ENCODE data around the gene HOXD8. TPM values are rescaled to one million over a fixed set of nuclear protein-coding genes. Genes with fewer than 3 reads are reported as not detected.

HOXD8 gene
- total and polyA plus RNA-seq, 2 experiments from 2014 or later: 19.7 to 27.8 TPM

- in situ Hi-C loops (cut with MboI): loop anchor here (25.0 kb wide), 1 partner anchor 1631 kb away; no protein-coding TSS in a partner anchor
- Histone ChIP-seq H3K27me3 (replicated peaks; ENCODE audit: insufficient read depth) (no peaks in the 10 kb centered on the region), H2AFZ (peak overlapping the region; percentile 82; the same call in 1 of the 2 replicates), H3K36me3 (ENCODE audit: low read depth) (peaks cover 15% of the 10 kb centered on the region), H4K20me1 (ENCODE audit: insufficient read depth) (no peaks in the 10 kb centered on the region), H3K4me2 (ENCODE audit: unreplicated experiment) (peak overlapping the region; percentile 95), H3K9me3 (ENCODE audit: low read depth) (no peaks in the 10 kb centered on the region), H3K4me1 (ENCODE audit: insufficient read depth) (peaks cover 8% of the 10 kb centered on the region), H3F3A (ENCODE audit: insufficient read depth) (peaks cover 34% of the 10 kb centered on the region), H3K9me2 (ENCODE audit: insufficient read depth) (no peaks in the 10 kb centered on the region), H3K27ac (peak overlapping the region; percentile 89), H3K79me2 (ENCODE audit: insufficient read depth) (peaks cover 88% of the 10 kb centered on the region), H3K4me3 (peak overlapping the region; percentile 88), H3K9ac (peak overlapping the region; percentile 93)
- WGBS, 2 experiments (ENCODE audit: low coverage in 1 of 2, low lambda C conversion rate in 2 of 2, missing lambda C conversion rate in 2 of 2): 2 to 5% methylated on average over 24 to 25 of the region's 25 CpGs
- peak; percentile 61 for DNase-seq
- TF ChIP-seq EZH2 (IDR thresholded peaks at IDR 0.05; ENCODE audit: insufficient read depth, poor library complexity, severe bottlenecking) (no peak), EZH2phosphoT487 (IDR thresholded peaks at IDR 0.05; ENCODE audit: insufficient read depth, low read depth) (no peak)
Observed at GRCh38 chr2:176105730-176106580, 23.6 kb upstream of the HOXD8 start.

GRCh38 chr2:176106581-176107539 lies 22.6 kb upstream of the HOXD8 start, which contains the start of gene HOXD11:
TSS of gene HOXD11 (plus strand) at chr2:176107280. CDS start at chr2:176107356, 76 bp downstream.
- H3K9ac ChIP-seq: peak within 1 kb of the TSS; percentile 93
- in situ Hi-C loops (cut with MboI): loop anchor here (25.0 kb wide), 1 partner anchor 1630 kb away; no protein-coding TSS in a partner anchor
- peak; percentile 96 for DNase-seq
- no peaks in the 10 kb centered on the region for H3K27me3 ChIP-seq (replicated peaks; ENCODE audit: insufficient read depth)
- no peaks in the 10 kb centered on the region for H3K9me3 ChIP-seq (ENCODE audit: low read depth)
- peaks cover 34% of the 10 kb centered on the region for H3F3A ChIP-seq (ENCODE audit: insufficient read depth)
- no peaks in the 10 kb centered on the region for H4K20me1 ChIP-seq (ENCODE audit: insufficient read depth)
- no peak for TF ChIP-seq EZH2phosphoT487 (IDR thresholded peaks at IDR 0.05; ENCODE audit: insufficient read depth, low read depth)
- peaks cover 8% of the 10 kb centered on the region for H3K4me1 ChIP-seq (ENCODE audit: insufficient read depth)
- no peaks in the 10 kb centered on the region for H3K9me2 ChIP-seq (ENCODE audit: insufficient read depth)
- H3K79me2 ChIP-seq (ENCODE audit: insufficient read depth): peaks cover 96% of the 10 kb centered on the region
- 1 to 2% methylated on average over 67 to 72 of the region's 85 CpGs for WGBS, 2 experiments (ENCODE audit: low coverage in 1 of 2, low lambda C conversion rate in 2 of 2, missing lambda C conversion rate in 2 of 2)
- H3K4me3 ChIP-seq: peak within 1 kb of the TSS; percentile 88
- H3K4me2 ChIP-seq (ENCODE audit: unreplicated experiment): peak within 1 kb of the TSS; percentile 95
- H3K27ac ChIP-seq: peak within 1 kb of the TSS; percentile 89
- H3K36me3 ChIP-seq (ENCODE audit: low read depth): peaks cover 15% of the 10 kb centered on the region
- H2AFZ ChIP-seq: 0 out of 2 replicates have a peak within 1 kb of the TSS, but pooled peaks have one; percentile 82

- in situ Hi-C loops (cut with MboI): loop anchor here (25.0 kb wide), 1 partner anchor 1630 kb away; no protein-coding TSS in a partner anchor
- Histone ChIP-seq H3K9me2 (ENCODE audit: insufficient read depth) (no peaks in the 10 kb centered on the region), H3K27ac (peak overlapping the region; percentile 34), H3K36me3 (ENCODE audit: low read depth) (peaks cover 15% of the 10 kb centered on the region), H3K9ac (peak overlapping the region; percentile 89), H3K79me2 (ENCODE audit: insufficient read depth) (peaks cover 96% of the 10 kb centered on the region), H3K27me3 (replicated peaks; ENCODE audit: insufficient read depth) (no peaks in the 10 kb centered on the region), H3F3A (ENCODE audit: insufficient read depth) (peaks cover 28% of the 10 kb centered on the region), H3K4me1 (ENCODE audit: insufficient read depth) (peaks cover 6% of the 10 kb centered on the region), H3K4me2 (ENCODE audit: unreplicated experiment) (peak overlapping the region; percentile 62), H3K9me3 (ENCODE audit: low read depth) (no peaks in the 10 kb centered on the region), H4K20me1 (ENCODE audit: insufficient read depth) (no peaks in the 10 kb centered on the region), H3K4me3 (peak overlapping the region; percentile 74), H2AFZ (no peak overlapping the region)
- 1 to 2% methylated on average over 24 to 30 of the region's 59 CpGs for WGBS, 2 experiments (ENCODE audit: low coverage in 1 of 2, low lambda C conversion rate in 2 of 2, missing lambda C conversion rate in 2 of 2)
- peak; percentile 71 for DNase-seq
- TF ChIP-seq EZH2phosphoT487 (IDR thresholded peaks at IDR 0.05; ENCODE audit: insufficient read depth, low read depth) (no peak), EZH2 (IDR thresholded peaks at IDR 0.05; ENCODE audit: insufficient read depth, poor library complexity, severe bottlenecking) (no peak)
Observed at GRCh38 chr2:176107731-176108181, 21.7 kb upstream of the HOXD8 start.
